Endothelial cell of umbilical vein (primary cell): ENCODE data around the gene DLG5. TPM values are rescaled to one million over a fixed set of nuclear protein-coding genes. Genes with fewer than 3 reads are reported as not detected.

ENCODE experiments used
- BruUV-seq: library from RNA; stranded (reverse); fragments of 400-500 nt; replicated peaks from 2 replicates; lab custom pipeline; 2021; lab: Mats Ljungman, UMichigan
- CTCF ChIA-PET: fragments of 300-600, 350-600 bp; sonication (Branson Sonifier 250); formaldehyde crosslinking; loops from one replicate; lab custom pipeline; 2021; ENCODE audit warnings: antibody characterized with exemption, inconsistent platforms; lab: Charles Lee
- POLR2A ChIA-PET: fragments of 300-600, 350-600 bp; sonication (Branson Sonifier 250); formaldehyde crosslinking; loops from one replicate; lab custom pipeline; 2021; ENCODE audit warnings: antibody characterized with exemption, inconsistent platforms; lab: Charles Lee
- DNase-seq: peaks from one replicate; pipeline ENCODE4 v3.0.0-alpha.2; 2011; ENCODE audit warnings: low read depth, low spot score
- FAIRE-seq: peaks from 2 replicates; lab custom pipeline; 2011; peaks lifted over from hg19 to GRCh38; lab: Jason Lieb, UNC
- H2AFZ ChIP-seq: 2 replicates; pipeline ENCODE4 v1.6.0; 2012; ENCODE audit warnings: low read depth, low read length, control low read depth, inconsistent platforms
- H3K27ac ChIP-seq: 2 replicates; pipeline ENCODE4 v1.5.1; 2011; ENCODE audit warnings: low read depth, mild to moderate bottlenecking, control low read depth, low read length, moderate library complexity; ENCODE audit not compliant: insufficient read depth
- H3K27me3 ChIP-seq, 2 experiments: 2 replicates each; pipeline versions ENCODE4 v1.6.0 to v1.6.1; 2011; ENCODE audit warnings: low read length in 2 of 2, mixed read lengths in 1 of 2; ENCODE audit not compliant: control insufficient read depth in 2 of 2, insufficient read depth in 2 of 2
- H3K36me3 ChIP-seq, 2 experiments: 2 replicates in 1 of 2; 3 replicates in 1 of 2; pipeline ENCODE4 v1.5.1; 2011; ENCODE audit warnings: low read length in 2 of 2, mild to moderate bottlenecking in 1 of 2, moderate library complexity in 1 of 2; ENCODE audit not compliant: control insufficient read depth in 2 of 2, insufficient read depth in 2 of 2; ENCODE audit errors: extremely low read depth in 1 of 2
- H3K4me1 ChIP-seq: 3 replicates; pipeline ENCODE4 v1.5.1; 2011; ENCODE audit warnings: mild to moderate bottlenecking, low read length; ENCODE audit not compliant: control insufficient read depth, insufficient read depth; ENCODE audit errors: extremely low read depth
- H3K4me2 ChIP-seq: 2 replicates; pipeline ENCODE4 v1.6.1; 2011; ENCODE audit warnings: low read length, control low read depth, mixed read lengths; ENCODE audit not compliant: insufficient read depth
- H3K4me3 ChIP-seq, 3 experiments: fragments of 200-600 bp in 1 of 3; sonication (generic), shearing (Covaris generic) in 1 of 3; replicated peaks in 1 of 3; 2 replicates each; pipeline ENCODE4 v1.5.1; 2011 to 2016; ENCODE audit warnings: control low read depth in 3 of 3, low read length in 3 of 3, mild to moderate bottlenecking in 2 of 3, inconsistent platforms in 1 of 3, low read depth in 1 of 3, moderate library complexity in 1 of 3; ENCODE audit not compliant: insufficient read depth in 1 of 3
- H3K79me2 ChIP-seq: 2 replicates; pipeline ENCODE4 v1.6.0; 2012; ENCODE audit warnings: low read length, inconsistent platforms; ENCODE audit not compliant: control insufficient read depth, insufficient read depth
- H3K9ac ChIP-seq: replicated peaks from 2 replicates; pipeline ENCODE3; 2011; ENCODE audit warnings: low read length, control low read depth; ENCODE audit not compliant: insufficient read depth; ENCODE audit errors: extremely low read depth
- H3K9me1 ChIP-seq: replicated peaks from 3 replicates; pipeline ENCODE4 v1.6.0; 2011; ENCODE audit warnings: mild to moderate bottlenecking, low read length; ENCODE audit not compliant: control insufficient read depth, insufficient read depth; ENCODE audit errors: extremely low read depth
- H3K9me3 ChIP-seq: replicated peaks from 2 replicates; pipeline ENCODE4 v1.5.1; 2012; ENCODE audit warnings: low read length, inconsistent platforms; ENCODE audit not compliant: control insufficient read depth, insufficient read depth
- H4K20me1 ChIP-seq: replicated peaks from 2 replicates; pipeline ENCODE3; 2011; ENCODE audit warnings: mild to moderate bottlenecking, low read length; ENCODE audit not compliant: control insufficient read depth, insufficient read depth; ENCODE audit errors: extremely low read depth
- EZH2 ChIP-seq: IDR thresholded peaks from 2 replicates; pipeline ENCODE4 v1.6.1; 2012; ENCODE audit warnings: borderline replicate concordance, low read depth, mild to moderate bottlenecking, moderate library complexity, low read length, inconsistent platforms; ENCODE audit not compliant: severe bottlenecking
- FOS ChIP-seq: IDR thresholded peaks from 2 replicates; pipeline ENCODE4 v1.6.1; 2011; ENCODE audit warnings: mild to moderate bottlenecking, low read length, moderate library complexity, borderline replicate concordance; ENCODE audit not compliant: insufficient read depth
- GATA2 ChIP-seq: IDR thresholded peaks from 2 replicates; pipeline ENCODE4 v1.7.0; 2011; ENCODE audit warnings: low read depth, mild to moderate bottlenecking, moderate library complexity, mixed read lengths, low read length; ENCODE audit not compliant: insufficient read length, insufficient read depth
- JUN ChIP-seq: IDR thresholded peaks from 2 replicates; pipeline ENCODE4 v1.6.1; 2011; ENCODE audit warnings: borderline replicate concordance, low read depth; ENCODE audit not compliant: insufficient read length, insufficient read depth
- MYC ChIP-seq: IDR thresholded peaks from one replicate; pipeline ENCODE4 v1.6.1; 2011; ENCODE audit warnings: mild to moderate bottlenecking, low read depth, low read length
- POLR2A ChIP-seq: IDR thresholded peaks from 2 replicates; pipeline ENCODE4 v1.6.1; 2012; ENCODE audit warnings: low read depth, mild to moderate bottlenecking, control low read depth, low read length
- POLR2AphosphoS5 ChIP-seq: IDR thresholded peaks from 2 replicates; pipeline ENCODE4 v1.6.1; 2012; ENCODE audit warnings: low read depth, mild to moderate bottlenecking, control low read depth, low read length, moderate library complexity; ENCODE audit not compliant: insufficient read depth
- dilution Hi-C: fragments of 300-500 bp; cut with MboI; formaldehyde crosslinking; loops from one replicate; pipeline ENCODE4 v1.15.0; 2019; ENCODE audit warnings: low sequenced_read_pairs; ENCODE audit not compliant: extremely low pct_ligation_motif_present
- intact Hi-C: fragments of 100-400 bp; cut with micrococcal nuclease; formaldehyde crosslinking; loops from one replicate; pipeline ENCODE4 v1.10.0; 2022
- polyA plus RNA-seq, 4 experiments: library from polyadenylated mRNA; depleted of rRNA in 3 of 4; stranded (reverse) in 3 of 4; unstranded in 1 of 4; fragments of >200 nt; gene quantifications; 2 replicates each; pipeline versions ENCODE4 v1.2.1 to v1.2.3, GENCODE V29; 2011 to 2012; ENCODE audit warnings: missing spikeins in 1 of 4
- total RNA-seq: library from RNA; stranded (reverse); gene quantifications from 2 replicates; pipeline ENCODE4 v1.2.3, GENCODE V29; 2021
- TF ChIP-seq, protein P1 (sequence below), 2 donors: IDR thresholded peaks; 1 replicate in 1 of 2; 2 replicates in 1 of 2; pipeline ENCODE4 v1.5.1; 2011; ENCODE audit warnings: low read length in 2 of 2, mild to moderate bottlenecking in 2 of 2, moderate library complexity in 2 of 2, control low read depth in 1 of 2, inconsistent platforms in 1 of 2, low read depth in 1 of 2; ENCODE audit not compliant: insufficient read depth in 1 of 2; ENCODE audit errors: extremely low read depth in 1 of 2
- TF ChIP-seq, protein P2 (sequence below): IDR thresholded peaks from 2 replicates; pipeline ENCODE4 v1.6.1; 2011; ENCODE audit not compliant: insufficient read depth, insufficient read length

DLG5 gene
- total and polyA plus RNA-seq, 2 donors (not counting 3 experiments of a cell fraction or from before 2014, with no cell fraction given), result 12.3 to 24.9 TPM

DNA sequence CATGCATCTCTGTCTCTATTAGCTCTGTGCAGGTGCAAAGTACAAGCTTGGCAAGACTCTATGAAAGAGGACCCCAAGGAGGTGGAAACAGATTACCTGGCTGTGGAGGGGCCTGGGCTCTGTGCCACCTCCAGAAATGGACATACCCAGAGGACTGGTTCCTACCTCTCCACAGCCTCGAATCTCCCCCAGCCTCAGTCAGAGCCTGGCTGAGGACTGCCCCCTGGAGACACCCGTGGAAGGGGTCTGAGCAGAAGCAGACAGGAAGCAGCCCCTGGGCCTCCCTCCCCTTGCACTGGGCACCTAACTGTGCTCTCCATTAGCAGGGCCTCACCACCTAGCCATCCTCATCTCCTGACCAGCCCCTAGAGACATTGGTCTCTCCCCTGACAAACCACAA, 92.0 kb downstream of the DLG5 start:
- intact Hi-C loops, result no loop called here
- BruUV-seq, result no TSS peak
- Histone ChIP-seq H3K4me2 (no peak overlapping the region), H4K20me1 (no peaks in the 10 kb centered on the region), H3K9me3 (no peaks in the 10 kb centered on the region), H3K4me1 (peaks cover 10% of the 10 kb centered on the region), H3K9ac (no peak overlapping the region), H3K27me3 (no peaks in the 10 kb centered on the region), H3K36me3 (peaks cover 3 to 21% of the 10 kb centered on the region in 2 experiments), H3K9me1 (no peaks in the 10 kb centered on the region), H3K27ac (no peak overlapping the region), H2AFZ (no peak overlapping the region), H3K4me3 (no peak overlapping the region), H3K79me2 (no peaks in the 10 kb centered on the region)
- ChIA-PET CTCF (no interaction called here), POLR2A (no interaction called here)
- TF ChIP-seq GATA2, result no peak
- no peak for TF ChIP-seq JUN
- no peak for TF ChIP-seq POLR2A
- no peak for TF ChIP-seq POLR2AphosphoS5
- TF ChIP-seq EZH2, result no peak
- TF ChIP-seq MYC, result no peak
- TF ChIP-seq FOS, result no peak
- TF ChIP-seq, protein P1, sequence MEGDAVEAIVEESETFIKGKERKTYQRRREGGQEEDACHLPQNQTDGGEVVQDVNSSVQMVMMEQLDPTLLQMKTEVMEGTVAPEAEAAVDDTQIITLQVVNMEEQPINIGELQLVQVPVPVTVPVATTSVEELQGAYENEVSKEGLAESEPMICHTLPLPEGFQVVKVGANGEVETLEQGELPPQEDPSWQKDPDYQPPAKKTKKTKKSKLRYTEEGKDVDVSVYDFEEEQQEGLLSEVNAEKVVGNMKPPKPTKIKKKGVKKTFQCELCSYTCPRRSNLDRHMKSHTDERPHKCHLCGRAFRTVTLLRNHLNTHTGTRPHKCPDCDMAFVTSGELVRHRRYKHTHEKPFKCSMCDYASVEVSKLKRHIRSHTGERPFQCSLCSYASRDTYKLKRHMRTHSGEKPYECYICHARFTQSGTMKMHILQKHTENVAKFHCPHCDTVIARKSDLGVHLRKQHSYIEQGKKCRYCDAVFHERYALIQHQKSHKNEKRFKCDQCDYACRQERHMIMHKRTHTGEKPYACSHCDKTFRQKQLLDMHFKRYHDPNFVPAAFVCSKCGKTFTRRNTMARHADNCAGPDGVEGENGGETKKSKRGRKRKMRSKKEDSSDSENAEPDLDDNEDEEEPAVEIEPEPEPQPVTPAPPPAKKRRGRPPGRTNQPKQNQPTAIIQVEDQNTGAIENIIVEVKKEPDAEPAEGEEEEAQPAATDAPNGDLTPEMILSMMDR (IDR thresholded peaks at IDR 0.05; ENCODE audit: extremely low read depth in 1 of 2, insufficient read depth in 1 of 2, low read depth in 1 of 2, low read length in 2 of 2), result no peak
- TF ChIP-seq, protein P2, sequence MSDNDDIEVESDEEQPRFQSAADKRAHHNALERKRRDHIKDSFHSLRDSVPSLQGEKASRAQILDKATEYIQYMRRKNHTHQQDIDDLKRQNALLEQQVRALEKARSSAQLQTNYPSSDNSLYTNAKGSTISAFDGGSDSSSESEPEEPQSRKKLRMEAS, result no peak
- dilution Hi-C loops, result no loop called here
- FAIRE-seq, result no peak
- DNase-seq, result no peak
